Renal cortex interstitium (tissue), 11 donors: ENCODE measurements around the gene NT5C2. TPM values are rescaled to one million over a fixed set of nuclear protein-coding genes. Genes with fewer than 3 reads are reported as not detected.
"Not testable (repeated sequence)": the region's sequence is repeated elsewhere in the genome, so short reads cannot be mapped to it uniquely, and the experiment has no call there.

ENCODE experiments used
- DNase-seq, 11 donors: peaks; one replicate each; pipeline ENCODE4 v3.0.0-alpha.2; 2013; ENCODE audit warnings: low read depth in 9 of 11, low spot score in 4 of 11; ENCODE audit errors: extremely low read depth in 1 of 11
- polyA plus RNA-seq, 3 donors: library from polyadenylated mRNA; unstranded; fragments of 120-200 nt; gene quantifications; one replicate each; pipeline ENCODE4 v1.2.1, GENCODE V29; 2013; ENCODE audit not compliant: insufficient read length in 3 of 3

Gene NT5C2
- polyA plus RNA-seq, 3 donors: 99.2 to 123 (median 105) TPM

- DNase-seq: no peak
Measured at GRCh38 chr10:103078309-103078615, 114.8 kb downstream of the NT5C2 start.

GRCh38 chr10:103077491-103078308 is 115.4 kb downstream of the NT5C2 start:
- DNase-seq: no peak

DNA sequence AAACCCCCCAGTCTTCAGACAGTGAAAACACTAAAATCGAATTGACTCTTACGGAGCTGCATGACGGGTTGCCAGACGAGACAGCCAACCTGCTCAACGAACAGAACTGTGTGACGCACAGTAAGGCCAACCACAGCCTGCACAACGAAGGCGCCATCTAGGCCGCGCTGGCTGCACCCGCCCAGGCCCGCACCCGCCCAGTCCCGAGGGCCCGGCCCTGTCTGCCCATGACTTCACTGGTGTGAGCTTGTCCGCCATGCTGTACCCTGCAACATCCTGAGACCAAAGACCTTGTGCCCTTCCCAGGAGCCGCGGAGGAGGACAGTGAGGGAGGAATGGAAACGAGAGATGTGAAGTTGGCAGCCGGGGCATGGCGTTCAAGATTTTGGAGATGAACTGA is 116.1 kb downstream of the NT5C2 start:
- no peak for DNase-seq

DNA sequence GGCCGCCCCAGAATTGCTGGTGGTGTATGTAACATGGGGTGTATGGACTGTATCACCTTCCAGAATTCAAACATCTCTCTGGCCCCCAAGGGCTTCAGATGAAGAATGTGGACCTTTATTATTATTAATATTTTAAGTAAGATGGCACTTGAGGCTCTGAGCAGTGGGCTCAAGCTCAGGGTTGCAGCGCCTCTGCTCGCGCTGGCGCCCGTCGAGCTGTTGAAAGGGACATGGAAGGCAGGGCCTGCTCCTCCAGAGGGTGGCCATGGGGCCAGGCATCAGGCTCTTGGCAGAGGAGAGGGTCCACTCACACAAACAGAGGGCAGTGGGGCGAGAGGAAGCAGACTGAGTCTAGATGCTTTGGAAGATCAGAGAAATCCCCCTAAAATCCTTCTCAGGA is 120.2 kb downstream of the NT5C2 start:
- no peak for DNase-seq

GRCh38 chr10:103072276-103072675 is 120.8 kb downstream of the NT5C2 start:
- DNase-seq: no peak

GRCh38 chr10:103069453-103070331 is 123.4 kb downstream of the NT5C2 start:
- DNase-seq: peak in 8 of 11 donors; percentile 29 to 57 (median 42)

DNA sequence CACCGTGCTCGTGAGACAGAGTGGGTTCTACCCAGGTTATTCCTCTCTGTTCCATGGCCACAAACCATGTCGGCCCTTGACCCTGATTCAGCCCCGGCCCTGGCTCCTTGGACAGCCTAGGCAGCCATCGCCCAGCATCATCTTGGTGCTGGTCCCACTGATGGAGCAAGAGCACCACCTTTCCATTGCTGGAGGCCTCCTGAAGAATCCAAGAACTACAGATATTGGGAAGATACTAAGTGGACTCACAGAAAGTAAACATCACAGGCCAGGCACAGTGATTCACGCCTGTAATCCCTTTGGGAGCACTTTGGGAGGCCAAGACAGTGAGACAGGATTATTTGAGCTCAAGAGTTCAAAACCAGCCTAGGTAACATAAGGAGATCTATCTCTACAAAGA is 125.1 kb downstream of the NT5C2 start:
- DNase-seq: no peak

- no peak for DNase-seq
Measured at GRCh38 chr10:103067484-103067883, 125.6 kb downstream of the NT5C2 start.

GRCh38 chr10:103067099-103067477 is 126.0 kb downstream of the NT5C2 start:
- not testable (repeated sequence) for DNase-seq

DNA sequence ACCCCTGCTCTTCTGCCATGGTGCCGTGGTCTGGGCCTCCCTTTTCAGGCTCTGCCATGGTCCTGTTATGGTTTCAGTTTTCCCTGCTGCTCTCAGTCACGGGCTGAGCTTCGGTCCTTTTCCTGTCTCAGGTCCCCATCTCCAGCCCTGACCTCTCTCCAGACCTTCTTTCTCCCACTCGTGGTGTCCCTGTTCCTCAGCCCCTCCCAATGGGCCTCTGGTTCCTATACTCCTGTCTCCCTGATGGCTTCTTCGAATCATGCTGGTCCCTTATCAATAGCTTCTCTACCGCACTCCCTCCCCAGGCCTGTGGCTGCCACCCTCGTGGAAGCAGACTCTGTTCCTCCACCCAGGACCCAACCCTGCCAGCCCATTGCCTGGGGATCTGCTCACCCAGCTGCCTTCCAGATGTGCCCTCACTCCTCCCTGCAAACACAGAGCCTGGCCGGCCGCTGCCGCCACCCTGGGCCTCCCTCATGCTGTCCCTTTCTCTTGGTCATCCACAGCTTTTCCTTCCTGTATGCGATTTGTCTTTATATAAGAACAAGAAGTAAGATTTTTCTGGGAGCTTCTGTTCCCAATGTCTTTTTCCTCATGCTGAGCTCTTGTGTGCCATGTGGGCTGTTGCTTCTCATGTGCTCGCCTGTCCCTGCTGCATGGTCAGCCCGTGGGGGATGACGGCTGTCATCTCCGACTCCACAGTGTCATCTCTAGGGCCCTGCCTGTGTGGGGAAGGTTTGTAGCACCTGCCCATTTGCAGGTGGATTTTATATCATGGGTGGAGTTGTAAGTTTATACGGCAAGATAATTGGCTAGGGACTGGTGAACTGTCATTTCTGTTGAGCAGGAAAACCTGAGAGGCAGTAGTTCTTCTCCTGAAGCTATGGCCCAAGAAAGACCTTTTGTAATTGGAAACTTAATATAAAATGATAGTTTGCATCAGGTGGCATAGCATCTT is 126.7 kb downstream of the NT5C2 start:
- DNase-seq: no peak

- no peak for DNase-seq
Measured at GRCh38 chr10:103064956-103065355, 128.1 kb downstream of the NT5C2 start.

GRCh38 chr10:103062854-103063590 is 130.1 kb downstream of the NT5C2 start:
- no peak for DNase-seq

DNA sequence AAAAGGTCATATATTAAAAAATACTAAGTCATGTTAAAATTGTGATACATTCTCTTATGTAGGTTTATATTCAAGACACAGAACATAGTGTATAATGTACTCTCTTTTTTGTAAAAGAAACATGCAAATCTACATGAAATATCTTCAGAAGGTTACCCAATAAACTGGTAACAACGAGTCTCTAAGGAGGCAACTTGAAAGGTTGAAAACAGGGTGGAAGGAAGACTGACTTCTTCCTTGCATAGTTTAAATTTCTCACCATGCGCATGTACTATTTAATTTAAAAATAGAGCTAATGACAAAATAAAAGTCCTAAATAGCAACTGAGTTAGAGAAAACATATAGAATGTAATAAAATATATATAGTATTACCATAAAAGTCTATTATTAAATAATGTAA is 132.5 kb downstream of the NT5C2 start:
- no peak for DNase-seq

GRCh38 chr10:103058034-103058433 is 135.0 kb downstream of the NT5C2 start:
- DNase-seq: no peak

DNA sequence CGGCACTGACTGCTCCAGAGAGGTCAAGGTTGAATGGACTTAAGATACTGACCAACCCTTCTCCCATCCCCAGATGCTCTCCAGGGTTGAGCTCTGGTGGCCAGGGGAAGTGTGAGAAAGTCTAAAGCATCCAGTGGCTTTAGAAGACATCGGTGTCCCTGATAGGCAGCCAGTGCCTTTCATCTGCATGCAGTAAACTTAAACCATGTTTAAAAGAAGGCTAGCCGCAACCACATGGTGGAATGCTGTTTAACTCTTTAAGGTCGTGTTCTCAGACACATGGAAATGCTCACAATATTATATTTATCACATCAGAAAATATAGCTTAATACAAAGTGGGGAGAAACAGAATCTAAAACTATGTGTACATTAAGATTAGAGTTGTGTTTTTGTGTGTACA is 138.0 kb downstream of the NT5C2 start:
- DNase-seq: no peak

- no peak for DNase-seq
Measured at GRCh38 chr10:103054621-103055020, 138.5 kb downstream of the NT5C2 start.

DNA sequence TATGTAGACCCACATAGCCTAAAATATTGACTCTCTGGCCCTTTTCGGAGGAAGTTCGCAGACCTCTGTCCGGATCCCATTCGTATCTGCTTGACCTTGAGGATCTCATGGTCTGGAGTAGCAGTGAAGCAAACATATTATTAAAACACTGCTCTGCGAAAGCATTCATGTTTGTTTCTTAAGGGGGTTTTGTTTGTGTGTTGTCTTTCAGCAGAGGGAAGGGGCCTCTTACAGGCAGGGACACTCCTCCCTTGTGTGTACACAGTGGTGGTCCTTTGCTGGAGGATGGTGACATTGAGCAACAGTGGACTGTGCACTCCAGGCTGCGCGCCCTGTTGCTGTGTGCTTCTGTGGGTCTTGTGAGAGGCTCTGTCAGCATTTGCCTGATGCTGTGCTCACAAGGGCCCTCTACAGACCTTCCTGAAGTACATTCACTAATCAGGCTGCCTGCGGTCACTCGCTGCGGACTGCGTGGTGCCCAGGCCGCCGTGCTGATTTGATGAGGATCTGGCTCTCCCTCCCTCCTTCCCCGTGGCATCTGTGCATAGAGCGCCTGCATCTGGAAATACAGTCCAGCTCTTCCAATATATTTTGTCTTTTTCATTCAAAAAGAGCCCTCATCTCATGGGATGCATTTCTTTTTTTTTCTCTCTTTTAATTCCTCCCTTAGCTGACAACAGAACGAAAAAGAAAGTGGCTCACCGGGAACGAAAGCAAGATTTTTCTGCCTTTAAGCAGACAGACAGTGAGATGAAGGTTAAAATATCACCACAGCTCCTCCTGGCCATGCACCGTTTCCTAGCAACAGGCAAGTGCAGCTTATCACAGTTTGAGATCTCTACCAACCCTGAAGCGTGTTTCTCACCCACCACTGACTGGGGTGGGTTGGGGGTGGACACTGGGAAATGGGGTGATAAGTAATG is 139.2 kb downstream of the NT5C2 start:
- peak in 6 of 11 donors; percentile 23 to 51 (median 38) for DNase-seq

DNA sequence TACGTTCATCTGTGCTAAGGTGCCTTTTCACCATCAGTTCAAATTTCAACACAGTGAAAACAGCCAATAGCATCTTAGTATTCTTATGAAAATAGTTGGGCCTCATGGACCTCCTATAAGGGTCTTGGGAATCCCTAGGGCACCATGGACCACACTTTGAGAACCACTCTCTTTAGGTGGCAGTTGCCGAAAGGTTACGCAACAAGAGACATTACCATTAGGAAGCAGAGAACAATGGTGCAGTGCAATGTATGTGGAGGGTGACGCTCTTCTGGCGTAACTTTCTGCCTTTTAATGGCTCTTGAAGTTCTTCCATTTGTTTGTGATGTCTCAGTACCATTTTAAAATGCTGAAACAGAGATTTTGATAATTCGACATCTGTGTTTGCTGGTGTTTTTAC is 143.8 kb downstream of the NT5C2 start:
- DNase-seq: no peak
